Peyer's patch (tissue), 4 donors: ENCODE data around the gene PPP1R3C. TPM values are rescaled to one million over a fixed set of nuclear protein-coding genes. Genes with fewer than 3 reads are reported as not detected.
A peak's percentile ranks its signal among the peaks of the same experiment; 100 is the strongest.

ENCODE experiments used
- DNase-seq, 3 donors: peaks; one replicate each; pipeline ENCODE4 v3.0.0-alpha.2; 2017 to 2019
- H3K27ac ChIP-seq, 4 donors: fragments of 200-600 bp; sonication (generic); one replicate each; pipeline ENCODE4 v1.5.1; 2016 to 2019
- H3K27me3 ChIP-seq, 2 donors: fragments of 200-600 bp; sonication (generic); one replicate each; pipeline ENCODE4 v1.5.1; 2019
- H3K36me3 ChIP-seq, 3 donors: fragments of 200-600 bp; sonication (generic); one replicate each; pipeline ENCODE4 v1.5.1; 2016 to 2019
- H3K4me1 ChIP-seq, 4 donors: fragments of 200-600 bp; sonication (generic); one replicate each; pipeline ENCODE4 v1.5.1; 2016 to 2019
- H3K4me3 ChIP-seq, 4 donors: fragments of 200-600 bp; sonication (generic); 1 replicate in 3 of 4; 2 replicates in 1 of 4; pipeline ENCODE4 v1.5.1; 2016 to 2019; ENCODE audit warnings: mild to moderate bottlenecking in 1 of 4
- H3K9me3 ChIP-seq, 4 donors: fragments of 200-600 bp; sonication (generic); one replicate each; pipeline ENCODE4 v1.5.1; 2016 to 2019; ENCODE audit warnings: mild to moderate bottlenecking in 1 of 4
- POLR2A ChIP-seq, 2 donors: fragments of 450-650 bp; IDR thresholded peaks; one replicate each; pipeline ENCODE4 v1.5.1; 2017; ENCODE audit warnings: antibody characterized with exemption in 2 of 2, mild to moderate bottlenecking in 2 of 2, moderate library complexity in 2 of 2
- total RNA-seq, 4 donors: library from RNA; depleted of rRNA; stranded (reverse); fragments of >200 nt; gene quantifications; one replicate each; pipeline ENCODE4 v1.1.0, GENCODE V29; 2016
- TF ChIP-seq, protein P1 (sequence below), 6 experiments: fragments of 450-650 bp in 4 of 6; fragments of 200-600 bp in 2 of 6; sonication (generic) in 1 of 6; IDR thresholded peaks; one replicate each; pipeline ENCODE4 v1.5.1; 2017 to 2019; ENCODE audit warnings: antibody characterized with exemption in 6 of 6, mild to moderate bottlenecking in 3 of 6, moderate library complexity in 1 of 6

PPP1R3C gene
- total RNA-seq, 4 donors from 2014 or later = 1.1 to 4.1 (median 1.6) TPM

DNA sequence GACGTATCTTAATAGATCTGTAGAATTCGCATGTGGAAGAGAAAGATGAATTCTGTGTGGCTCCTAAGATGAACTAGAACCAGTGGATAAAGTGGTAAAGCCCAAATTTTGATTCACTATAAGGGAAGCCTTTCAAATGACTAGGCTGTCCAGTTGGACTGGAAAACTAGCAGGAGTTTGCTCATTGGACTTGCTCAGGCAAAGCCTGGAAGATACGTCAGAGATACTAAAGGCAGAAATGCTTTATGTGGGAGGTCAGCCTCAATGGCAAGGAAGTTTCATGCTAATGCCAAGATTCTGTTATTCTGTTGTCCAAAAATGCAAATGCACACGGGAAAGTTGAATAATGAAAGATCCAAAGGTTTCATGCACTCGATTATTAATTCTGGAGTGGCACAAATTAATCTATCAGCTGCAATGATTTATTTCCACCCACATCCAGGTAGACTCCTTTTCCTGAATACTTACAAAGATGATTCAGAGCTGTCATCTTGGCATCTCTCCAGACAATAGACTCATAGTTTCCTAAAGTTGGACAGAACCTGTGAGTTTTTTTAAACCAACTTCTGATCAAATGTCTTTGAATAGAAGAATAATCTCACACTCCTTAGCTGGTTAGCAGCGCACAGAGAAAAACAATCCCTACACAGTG, 20.5 kb upstream of the PPP1R3C start:
- Histone ChIP-seq H3K27ac (no peak overlapping the region), H3K4me3 (no peak overlapping the region), H3K4me1 (no peaks in the 10 kb centered on the region), H3K27me3 (no peaks in the 10 kb centered on the region), H3K36me3 (no peaks in the 10 kb centered on the region), H3K9me3 (no peaks in the 10 kb centered on the region)
- no peak for DNase-seq
- TF ChIP-seq, protein P1, sequence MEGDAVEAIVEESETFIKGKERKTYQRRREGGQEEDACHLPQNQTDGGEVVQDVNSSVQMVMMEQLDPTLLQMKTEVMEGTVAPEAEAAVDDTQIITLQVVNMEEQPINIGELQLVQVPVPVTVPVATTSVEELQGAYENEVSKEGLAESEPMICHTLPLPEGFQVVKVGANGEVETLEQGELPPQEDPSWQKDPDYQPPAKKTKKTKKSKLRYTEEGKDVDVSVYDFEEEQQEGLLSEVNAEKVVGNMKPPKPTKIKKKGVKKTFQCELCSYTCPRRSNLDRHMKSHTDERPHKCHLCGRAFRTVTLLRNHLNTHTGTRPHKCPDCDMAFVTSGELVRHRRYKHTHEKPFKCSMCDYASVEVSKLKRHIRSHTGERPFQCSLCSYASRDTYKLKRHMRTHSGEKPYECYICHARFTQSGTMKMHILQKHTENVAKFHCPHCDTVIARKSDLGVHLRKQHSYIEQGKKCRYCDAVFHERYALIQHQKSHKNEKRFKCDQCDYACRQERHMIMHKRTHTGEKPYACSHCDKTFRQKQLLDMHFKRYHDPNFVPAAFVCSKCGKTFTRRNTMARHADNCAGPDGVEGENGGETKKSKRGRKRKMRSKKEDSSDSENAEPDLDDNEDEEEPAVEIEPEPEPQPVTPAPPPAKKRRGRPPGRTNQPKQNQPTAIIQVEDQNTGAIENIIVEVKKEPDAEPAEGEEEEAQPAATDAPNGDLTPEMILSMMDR (IDR thresholded peaks at IDR 0.05) = no peak
- TF ChIP-seq POLR2A (IDR thresholded peaks at IDR 0.05) = no peak

DNA sequence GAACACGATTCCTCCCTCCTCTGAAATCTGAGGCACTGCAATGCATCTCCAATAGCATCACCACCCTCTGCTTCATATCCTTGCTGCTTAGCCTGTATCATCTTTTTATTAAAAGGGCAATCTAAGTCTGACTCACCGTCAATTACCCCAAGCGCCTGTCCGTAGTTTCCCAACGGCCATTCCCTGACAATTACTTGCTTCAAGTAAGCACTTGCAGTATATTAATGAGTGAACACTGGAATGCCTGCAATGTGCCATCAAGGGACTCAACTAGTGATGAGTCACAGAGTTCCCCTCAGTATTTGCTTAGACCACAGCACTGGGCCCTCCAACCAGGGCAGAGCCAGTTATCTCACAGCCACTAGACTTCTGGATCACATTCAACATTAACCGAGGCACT, 19.5 kb upstream of the PPP1R3C start:
- Histone ChIP-seq H3K36me3 (no peaks in the 10 kb centered on the region), H3K27me3 (no peaks in the 10 kb centered on the region), H3K9me3 (no peaks in the 10 kb centered on the region), H3K4me3 (no peak overlapping the region), H3K4me1 (no peaks in the 10 kb centered on the region), H3K27ac (no peak overlapping the region)
- no peak for DNase-seq
- TF ChIP-seq, protein P1 (IDR thresholded peaks at IDR 0.05) = no peak
- no peak for TF ChIP-seq POLR2A (IDR thresholded peaks at IDR 0.05)

DNA sequence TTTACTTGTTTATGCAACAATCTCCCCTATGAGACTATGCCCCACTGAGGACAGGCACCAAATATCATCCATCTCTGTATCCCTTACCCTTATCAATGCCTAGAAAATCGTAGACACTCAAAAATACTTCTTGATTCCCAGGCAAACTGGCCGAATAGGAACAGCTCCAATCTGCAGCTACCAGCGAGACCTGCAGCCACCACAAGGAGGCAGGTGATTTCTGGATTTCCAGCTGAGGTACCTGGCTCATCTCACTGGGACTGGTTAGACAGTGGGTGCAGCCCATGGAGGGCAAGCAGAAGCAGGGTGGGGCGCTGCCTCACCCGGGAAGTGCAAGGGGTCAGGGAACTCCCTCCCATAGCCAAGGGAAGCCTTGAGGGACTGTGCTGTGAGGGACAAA, 10.8 kb upstream of the PPP1R3C start:
- no peak for TF ChIP-seq POLR2A (IDR thresholded peaks at IDR 0.05)
- TF ChIP-seq, protein P1 (IDR thresholded peaks at IDR 0.05) = peak in 1 of 6 experiments; percentile 23
- Histone ChIP-seq H3K9me3 (no peaks in the 10 kb centered on the region), H3K27me3 (no peaks in the 10 kb centered on the region), H3K4me3 (no peak overlapping the region), H3K4me1 (no peaks in the 10 kb centered on the region), H3K27ac (no peak overlapping the region), H3K36me3 (no peaks in the 10 kb centered on the region)
- DNase-seq = no peak

DNA sequence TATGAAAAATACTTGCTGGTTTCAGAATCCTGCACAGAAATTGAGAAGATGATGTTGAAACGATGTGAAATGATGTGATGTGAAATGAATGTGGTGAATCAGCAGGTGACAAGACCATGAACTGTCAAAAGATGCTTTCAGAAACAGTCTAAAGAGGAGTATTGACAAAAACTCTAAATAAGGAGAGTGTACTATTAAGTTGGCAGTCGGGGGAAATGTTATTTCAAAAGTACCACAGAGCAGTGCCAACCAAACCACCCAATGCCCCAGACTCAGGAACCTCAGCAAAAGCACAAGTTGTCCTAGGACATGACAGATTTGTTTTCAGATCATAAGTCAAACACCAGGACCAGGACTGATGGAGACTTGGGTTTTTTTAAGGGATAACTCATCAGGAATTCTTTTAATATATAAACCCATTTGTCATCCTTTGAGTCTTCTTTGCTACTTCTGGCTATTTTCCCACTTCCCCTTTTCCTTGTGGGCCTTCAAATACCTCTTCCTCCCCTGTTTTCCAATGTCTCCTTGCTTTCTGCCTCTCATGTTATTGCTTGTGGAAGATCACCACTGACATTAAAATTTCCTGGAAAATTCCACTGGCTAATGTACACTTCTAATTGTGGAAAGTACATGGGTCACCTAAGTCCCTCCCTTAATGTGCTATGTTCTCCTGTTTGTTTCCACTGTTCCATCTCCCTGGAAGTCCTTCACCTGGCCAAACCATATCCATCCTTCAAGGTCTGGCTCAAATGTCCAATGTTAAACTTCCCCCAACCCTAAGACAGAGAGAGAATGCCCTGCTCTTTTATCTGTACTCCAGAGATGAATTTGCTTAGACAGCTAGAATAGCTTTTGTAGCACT, 10.2 kb upstream of the PPP1R3C start:
- Histone ChIP-seq H3K9me3 (no peaks in the 10 kb centered on the region), H3K36me3 (no peaks in the 10 kb centered on the region), H3K27me3 (no peaks in the 10 kb centered on the region), H3K4me3 (no peak overlapping the region), H3K27ac (no peak overlapping the region), H3K4me1 (no peaks in the 10 kb centered on the region)
- TF ChIP-seq, protein P1 (IDR thresholded peaks at IDR 0.05) = no peak
- no peak for TF ChIP-seq POLR2A (IDR thresholded peaks at IDR 0.05)
- DNase-seq = no peak

GRCh38 chr10:91636892-91637291, 4.0 kb upstream of the PPP1R3C start:
- DNase-seq = no peak
- H3K36me3 ChIP-seq = no peaks in the 10 kb centered on the region
- H3K27ac ChIP-seq = no peak overlapping the region
- no peaks in the 10 kb centered on the region for H3K27me3 ChIP-seq
- H3K4me3 ChIP-seq = no peak overlapping the region
- no peaks in the 10 kb centered on the region for H3K9me3 ChIP-seq
- TF ChIP-seq, protein P1 (IDR thresholded peaks at IDR 0.05) = no peak
- no peak for TF ChIP-seq POLR2A (IDR thresholded peaks at IDR 0.05)
- peaks cover 0 to 11% (median 0%) of the 10 kb centered on the region in 4 donors for H3K4me1 ChIP-seq
